ENCODE data around the gene AP4M1.
A peak's percentile ranks its signal among the peaks of the same experiment; 100 is the strongest.
"Not testable (repeated sequence)": the region's sequence is repeated elsewhere in the genome, so short reads cannot be mapped to it uniquely, and the experiment has no call there.

The AP4M1 gene

DNA sequence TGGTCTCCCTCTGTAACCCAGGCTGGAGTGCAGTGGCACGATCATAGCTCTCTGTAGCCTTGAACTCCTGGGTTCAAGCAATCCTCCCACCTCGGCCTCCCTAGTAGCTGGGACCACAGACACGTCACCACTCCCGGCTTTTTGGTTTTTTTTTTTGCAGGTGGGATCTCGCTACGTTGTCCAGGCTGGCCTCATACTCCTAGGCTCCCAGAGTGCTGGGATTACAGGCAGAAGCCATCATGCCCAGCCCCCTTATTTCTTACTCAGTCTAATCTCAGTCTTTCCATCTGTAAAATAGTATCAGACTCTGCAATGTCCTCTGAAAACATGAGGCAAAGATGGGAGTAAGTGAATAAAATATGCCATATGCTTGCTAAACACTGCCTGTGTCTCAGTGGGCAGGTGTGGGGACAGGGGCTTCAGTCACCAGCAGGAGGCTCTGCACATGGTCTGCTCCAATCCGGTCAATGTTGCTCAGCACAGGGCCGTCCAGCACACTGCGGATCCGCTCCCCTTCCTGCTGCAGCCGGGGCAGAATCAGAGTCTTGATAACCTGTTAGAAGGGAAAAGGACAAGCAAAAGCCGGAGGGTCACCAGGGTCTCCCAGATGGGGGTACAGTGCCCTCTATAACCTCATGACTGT lies 8.2 kb downstream of the AP4M1 start:
- DNase-seq = no peak

DNA sequence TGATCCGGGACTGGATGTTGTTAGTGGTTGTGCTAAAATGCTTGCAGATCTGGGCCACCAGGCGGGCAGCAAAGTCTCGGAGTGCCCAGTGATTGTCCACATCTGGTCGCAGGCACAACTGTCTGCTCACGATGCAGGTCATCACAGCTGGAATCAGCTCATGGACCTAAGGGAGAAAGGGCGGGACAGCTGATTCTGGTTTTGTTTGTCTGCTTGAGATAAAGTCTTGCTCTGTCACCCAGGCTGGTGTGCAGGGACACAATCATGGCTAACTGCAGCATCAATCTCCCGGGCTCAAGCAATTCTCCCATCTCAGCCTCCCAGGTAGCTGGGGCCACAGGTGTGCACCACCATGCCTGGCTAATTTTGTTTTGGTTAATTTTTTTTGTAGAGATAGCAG lies 9.7 kb downstream of the AP4M1 start:
- no peak for DNase-seq

DNA sequence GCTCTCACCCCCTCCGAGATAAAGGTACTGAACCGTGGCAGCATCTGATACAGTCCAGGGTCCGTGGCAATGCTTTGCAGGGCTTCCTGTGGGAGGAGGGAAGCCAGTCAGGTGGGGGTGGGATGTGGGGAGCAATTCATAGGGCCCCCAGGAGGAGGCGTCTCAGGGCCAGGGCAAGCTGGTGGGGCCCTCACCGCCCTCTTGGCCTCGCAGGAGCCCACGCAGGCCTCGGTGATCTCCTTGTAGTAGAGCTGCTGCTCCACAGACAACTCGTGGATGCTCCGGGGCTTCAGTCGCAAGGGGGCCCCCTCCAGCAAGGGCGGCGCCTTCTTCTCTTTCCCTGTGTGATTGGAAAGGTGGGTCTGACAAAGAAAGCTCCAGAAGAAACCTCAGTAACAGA lies 10.5 kb downstream of the AP4M1 start:
- no peak for DNase-seq

DNA sequence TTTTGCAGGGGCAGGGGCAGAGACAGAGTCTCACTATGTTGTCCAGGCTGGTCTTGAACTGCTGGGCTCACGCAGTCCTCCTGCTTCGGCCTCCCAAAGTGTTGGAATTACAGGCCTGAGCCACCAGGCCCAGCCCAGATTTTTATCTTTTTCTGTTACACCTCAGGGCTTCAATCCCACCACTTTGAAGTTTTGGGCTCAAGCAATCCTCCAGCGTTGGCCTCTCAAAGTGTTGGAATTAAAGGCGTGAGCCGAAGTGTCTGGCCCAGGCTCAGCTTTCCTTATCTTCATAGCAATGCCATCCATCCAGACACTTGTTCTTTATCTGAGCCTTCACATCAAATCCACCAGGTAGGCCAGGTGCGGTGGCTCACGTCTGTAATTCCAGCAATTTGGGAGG lies 13.6 kb downstream of the AP4M1 start:
- DNase-seq = no peak

DNA sequence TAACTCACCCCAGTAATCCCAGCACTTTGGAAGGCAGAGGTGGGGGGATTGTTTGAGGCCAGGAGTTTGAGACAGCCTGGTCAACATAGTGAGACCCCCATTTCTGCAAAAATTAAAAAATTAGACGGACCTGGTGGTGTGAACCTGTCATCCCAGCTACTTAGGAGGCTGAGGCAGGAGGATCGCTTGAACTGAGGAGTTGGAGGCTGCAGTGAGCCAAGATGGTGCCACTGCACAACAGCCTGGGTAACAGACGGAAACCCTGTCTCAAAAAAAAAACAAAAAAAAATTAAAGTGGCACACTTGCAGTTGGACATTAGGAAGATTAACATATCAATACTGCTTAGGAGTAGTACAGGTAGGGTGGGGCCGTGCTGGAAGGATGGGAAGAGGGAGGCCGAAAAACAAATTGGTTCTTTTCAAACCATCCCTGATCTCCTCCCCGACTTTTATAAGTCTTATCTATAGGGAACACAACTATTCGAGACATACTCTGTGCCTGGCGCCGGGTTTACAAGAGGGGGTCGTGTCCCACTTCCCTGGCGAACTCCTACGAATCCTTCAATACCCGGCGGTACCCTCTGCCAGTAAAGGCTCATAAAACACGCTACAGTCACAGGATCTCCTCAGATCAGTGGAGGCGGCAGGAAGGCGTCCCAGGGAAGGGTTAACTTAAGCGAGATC lies 17.1 kb downstream of the AP4M1 start:
- DNase-seq = peak; percentile 68

DNA sequence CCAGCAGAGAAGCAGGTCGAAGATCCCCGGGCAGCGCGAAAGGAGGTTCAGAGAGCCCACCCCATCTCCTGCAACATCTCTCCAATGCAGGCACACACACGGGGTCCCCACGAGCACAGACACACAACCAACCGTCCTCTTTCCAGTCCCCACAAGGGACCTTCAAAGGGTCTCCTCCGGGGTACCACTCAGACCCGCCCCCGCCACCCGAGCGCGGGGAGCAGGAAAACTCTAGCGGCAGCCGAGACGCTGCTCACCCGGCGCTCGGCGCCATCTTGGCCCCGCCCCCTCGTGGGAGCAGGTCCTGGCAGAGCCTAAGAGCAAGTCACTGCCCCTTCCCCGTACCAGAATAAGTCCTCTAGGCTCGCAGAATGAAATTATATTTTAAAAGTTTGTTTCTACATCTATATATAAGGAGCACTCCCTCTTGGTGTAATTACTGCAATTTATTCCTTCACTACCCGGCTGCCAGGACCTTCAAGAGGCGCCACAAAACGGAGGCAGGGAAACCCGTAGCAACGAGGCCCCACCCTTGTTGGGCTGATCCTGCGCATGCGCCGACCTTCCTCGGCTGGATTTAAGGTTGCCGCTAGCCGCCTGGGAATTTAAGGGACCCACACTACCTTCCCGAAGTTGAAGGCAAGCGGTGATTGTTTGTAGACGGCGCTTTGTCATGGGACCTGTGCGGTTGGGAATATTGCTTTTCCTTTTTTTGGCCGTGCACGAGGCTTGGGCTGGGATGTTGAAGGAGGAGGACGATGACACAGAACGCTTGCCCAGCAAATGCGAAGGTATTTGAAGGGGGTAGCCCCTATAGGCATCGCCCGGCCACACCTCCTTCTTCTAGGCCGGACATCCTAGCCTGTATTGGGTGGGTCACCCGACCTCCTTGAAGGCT lies 17.9 kb downstream of the AP4M1 start, which contains the start of the genes CNPY4 and TAF6:
CNPY4 (plus strand) TSS at position 563 of the 898 bp plus-strand sequence; CDS start at position 674, 111 bp downstream.
TAF6 (minus strand) TSS at position 287 of the 898 bp plus-strand sequence. CDS start 5,149 bp downstream, outside the sequence.
- DNase-seq = peak; percentile 97

DNA sequence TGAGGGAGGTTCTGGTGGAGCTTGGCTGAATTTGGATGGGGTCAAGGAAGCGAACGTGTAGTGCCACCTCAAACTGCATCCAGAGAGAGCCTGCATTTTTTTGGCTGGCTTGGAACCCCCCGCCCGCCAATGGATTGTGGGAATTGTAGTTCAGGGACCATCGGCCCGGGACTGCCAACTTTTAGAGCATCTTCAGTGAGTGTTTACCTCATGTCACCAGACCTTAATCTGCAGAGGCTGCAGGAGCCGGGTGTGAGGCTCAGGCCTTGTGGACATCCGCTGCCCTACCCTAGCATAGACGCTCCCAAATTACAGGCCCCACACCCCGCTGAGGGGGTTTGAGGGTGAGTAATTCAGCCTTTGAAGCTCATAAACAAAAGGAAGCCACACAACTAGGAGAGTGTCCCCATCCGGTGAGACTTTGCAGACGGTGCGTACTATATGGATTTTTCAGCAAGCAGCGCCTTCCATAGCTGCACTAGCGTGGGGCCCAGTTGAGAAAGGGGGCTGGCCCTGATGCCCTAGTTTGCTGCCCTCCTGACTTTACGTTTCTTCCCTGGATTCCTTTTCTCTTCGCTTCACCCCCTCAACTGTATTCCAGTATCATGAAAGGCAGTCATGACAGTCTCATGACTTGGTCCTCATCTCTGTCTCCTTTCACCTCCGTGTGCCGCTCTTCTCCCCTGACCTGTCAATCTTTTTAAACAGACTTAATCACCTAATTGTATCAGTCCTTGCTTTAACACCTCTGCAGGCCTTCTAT lies 18.7 kb downstream of the AP4M1 start:
- peak; percentile 65 for DNase-seq

DNA sequence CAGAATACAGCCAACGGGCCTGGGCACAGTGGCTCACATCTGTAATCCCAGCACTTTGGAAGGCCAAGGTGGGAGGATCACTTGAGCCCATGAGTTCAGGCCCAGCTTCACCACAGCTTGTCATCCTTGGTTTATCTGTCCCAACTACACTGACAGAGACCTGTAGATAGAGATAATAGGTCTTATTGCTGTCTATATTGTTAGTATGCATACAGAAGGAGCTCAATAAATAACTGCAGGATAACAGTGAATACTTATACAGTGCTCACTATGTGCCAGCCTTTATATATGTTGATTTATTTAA lies 19.2 kb downstream of the AP4M1 start:
- no peak for DNase-seq

DNA sequence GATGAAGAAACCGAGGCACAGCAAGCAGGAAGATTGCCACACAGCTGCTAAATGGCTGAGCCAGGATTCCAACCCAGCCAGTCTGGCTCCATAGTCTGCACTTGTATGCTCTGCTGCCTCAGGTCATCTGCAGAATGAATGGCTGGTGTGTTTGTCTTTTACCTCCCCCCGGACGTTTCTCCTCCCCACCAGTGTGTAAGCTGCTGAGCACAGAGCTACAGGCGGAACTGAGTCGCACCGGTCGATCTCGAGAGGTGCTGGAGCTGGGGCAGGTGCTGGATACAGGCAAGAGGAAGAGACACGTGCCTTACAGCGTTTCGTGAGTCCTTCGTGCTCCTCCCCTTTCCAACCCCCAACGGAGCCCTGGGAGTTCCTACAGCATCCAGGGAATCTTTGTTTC lies 20.6 kb downstream of the AP4M1 start:
- DNase-seq = peak; percentile 72

DNA sequence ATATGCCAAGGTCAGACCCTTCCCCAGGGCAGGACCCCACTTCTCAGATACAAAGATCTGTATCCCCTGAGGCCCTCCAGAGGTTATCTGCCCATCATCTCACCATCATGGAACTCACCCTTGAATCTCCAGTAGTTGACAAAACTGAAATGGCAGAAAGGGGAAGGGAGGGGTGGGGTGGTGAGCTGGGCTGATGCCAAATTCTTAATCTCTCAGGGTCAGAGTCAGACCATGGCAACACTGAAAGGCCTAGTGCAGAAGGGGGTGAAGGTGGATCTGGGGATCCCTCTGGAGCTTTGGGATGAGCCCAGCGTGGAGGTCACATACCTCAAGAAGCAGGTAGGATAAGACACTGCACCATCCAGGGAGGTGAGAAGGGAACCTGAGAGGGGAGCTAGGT lies 21.1 kb downstream of the AP4M1 start:
- no peak for DNase-seq

DNA sequence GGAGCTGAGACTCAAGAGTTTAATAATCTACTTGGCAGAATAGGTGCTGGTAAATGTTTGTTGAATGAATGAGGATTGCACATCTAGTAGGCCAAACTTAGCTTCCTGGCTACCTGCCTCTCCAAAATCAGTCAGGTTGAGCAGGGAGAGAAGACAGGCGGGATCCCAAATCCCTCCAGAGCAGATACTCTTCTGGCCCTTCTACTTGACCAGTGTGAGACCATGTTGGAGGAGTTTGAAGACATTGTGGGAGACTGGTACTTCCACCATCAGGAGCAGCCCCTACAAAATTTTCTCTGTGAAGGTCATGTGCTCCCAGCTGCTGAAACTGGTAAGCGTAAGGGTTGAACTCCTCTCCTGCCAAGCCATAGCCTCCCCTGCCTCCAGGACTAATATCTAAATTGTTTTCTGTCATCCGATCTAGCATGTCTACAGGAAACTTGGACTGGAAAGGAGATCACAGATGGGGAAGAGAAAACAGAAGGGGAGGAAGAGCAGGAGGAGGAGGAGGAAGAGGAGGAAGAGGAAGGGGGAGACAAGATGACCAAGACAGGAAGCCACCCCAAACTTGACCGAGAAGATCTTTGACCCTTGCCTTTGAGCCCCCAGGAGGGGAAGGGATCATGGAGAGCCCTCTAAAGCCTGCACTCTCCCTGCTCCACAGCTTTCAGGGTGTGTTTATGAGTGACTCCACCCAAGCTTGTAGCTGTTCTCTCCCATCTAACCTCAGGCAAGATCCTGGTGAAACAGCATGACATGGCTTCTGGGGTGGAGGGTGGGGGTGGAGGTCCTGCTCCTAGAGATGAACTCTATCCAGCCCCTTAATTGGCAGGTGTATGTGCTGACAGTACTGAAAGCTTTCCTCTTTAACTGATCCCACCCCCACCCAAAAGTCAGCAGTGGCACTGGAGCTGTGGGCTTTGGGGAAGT lies 23.1 kb downstream of the AP4M1 start:
- DNase-seq = no peak

DNA sequence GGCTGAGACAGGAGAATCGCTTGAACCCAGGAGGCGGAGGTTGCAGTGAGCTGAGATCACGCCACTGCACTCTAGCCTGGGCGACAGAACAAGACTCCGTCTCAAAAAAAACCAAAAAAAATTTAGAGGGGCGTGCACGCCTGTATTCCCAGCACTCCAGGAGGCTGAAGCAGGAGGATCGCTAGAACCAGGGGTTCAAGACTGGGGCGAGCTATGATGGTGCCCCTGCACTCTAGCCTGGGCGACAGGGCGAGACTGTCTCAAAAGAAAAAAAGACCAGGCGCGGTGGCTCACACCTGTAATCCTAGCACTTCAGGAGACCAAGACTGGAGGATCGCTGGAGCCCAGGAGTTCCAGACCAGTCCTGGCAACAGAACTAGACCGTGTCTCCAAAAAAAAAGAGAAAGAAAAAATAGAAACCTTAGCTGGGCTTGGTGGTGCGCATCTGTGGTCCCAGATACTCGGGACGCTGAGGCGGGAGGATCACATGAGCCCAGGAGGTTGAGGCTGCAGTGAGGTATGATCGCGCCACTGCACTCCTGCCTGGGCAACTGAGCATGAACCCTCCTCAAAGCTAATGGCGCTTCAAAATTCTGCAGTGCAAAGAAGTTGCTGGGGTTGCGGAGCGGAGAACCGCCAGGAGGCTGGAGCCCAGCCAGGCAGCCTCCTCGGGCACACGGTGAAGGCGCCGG lies 24.9 kb downstream of the AP4M1 start:
- DNase-seq = no peak

DNA sequence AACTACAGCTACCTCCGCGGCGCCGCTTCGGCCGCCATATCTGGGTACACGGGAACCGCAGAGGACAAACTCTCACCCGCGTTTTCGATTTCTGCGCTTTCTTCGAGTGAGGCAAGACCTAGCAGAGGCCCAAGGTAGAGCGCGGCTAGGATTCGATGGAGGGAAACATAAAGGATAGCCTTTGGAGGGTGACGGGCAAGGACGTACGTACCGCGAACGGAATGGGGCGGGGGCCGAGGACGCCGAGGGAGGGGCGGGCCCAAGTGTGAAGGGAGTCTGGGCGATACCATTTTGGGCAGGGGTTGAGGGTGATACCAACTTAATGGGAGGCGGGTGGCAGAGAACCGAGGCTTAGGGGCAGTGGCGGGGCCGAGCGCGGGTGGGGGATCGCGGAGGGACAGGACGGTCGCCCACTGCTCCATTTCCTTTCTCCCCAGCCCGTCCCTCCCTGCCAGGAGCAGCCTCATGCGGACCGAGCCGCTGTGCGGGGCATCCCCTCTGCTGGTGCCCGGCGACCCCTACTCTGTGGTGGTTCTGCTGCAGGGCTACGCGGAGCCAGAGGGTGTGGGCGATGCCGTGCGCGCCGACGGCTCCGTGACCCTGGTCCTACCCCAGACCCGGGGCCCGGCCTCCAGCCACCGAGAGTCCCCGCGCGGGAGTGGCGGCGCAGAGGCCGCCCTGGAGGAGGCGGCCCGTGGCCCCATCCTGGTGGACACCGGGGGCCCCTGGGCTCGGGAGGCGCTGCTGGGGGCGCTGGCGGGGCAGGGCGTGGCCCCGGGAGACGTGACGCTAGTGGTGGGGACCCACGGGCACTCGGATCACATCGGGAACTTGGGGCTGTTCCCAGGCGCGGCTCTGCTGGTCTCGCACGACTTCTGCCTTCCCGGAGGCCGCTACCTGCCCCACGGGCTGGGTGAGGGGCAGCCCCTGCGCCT lies 25.8 kb downstream of the AP4M1 start, which contains the start of gene MBLAC1:
MBLAC1 (plus strand) TSS at position 37 of the 935 bp plus-strand sequence; CDS start at position 466, 429 bp downstream.
- DNase-seq = peak; percentile 87

DNA sequence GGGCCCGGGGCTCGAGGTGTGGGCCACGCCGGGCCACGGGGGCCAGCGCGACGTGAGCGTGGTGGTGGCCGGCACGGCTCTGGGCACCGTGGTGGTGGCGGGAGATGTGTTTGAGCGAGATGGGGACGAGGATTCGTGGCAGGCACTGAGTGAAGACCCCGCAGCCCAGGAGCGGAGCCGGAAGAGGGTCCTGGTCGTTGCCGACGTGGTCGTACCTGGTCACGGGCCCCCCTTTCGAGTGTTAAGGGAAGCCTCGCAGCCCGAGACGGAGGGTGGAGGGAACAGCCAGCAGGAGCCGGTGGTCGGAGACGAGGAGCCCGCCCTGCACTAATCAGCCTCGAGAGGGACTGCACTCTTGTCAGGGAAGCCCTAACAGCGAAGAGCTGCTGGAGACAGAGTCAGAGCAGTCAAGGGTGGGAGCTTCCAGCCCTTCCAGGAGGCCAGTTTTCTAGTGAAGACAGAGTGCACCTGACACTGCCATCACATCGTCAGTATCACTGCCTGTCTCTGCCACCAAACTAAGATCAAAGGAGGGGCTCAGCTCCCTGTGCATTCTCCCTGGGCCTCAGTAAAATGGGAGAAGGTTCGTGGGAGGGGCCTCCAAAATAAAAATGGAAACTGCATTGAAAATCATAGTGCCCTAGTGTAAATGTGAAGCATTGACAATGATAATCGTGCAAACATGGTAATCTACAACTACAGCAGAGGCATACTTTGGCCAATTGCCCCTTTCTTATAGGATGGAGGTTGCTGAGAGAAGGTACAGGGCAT lies 26.6 kb downstream of the AP4M1 start:
- no peak for DNase-seq

DNA sequence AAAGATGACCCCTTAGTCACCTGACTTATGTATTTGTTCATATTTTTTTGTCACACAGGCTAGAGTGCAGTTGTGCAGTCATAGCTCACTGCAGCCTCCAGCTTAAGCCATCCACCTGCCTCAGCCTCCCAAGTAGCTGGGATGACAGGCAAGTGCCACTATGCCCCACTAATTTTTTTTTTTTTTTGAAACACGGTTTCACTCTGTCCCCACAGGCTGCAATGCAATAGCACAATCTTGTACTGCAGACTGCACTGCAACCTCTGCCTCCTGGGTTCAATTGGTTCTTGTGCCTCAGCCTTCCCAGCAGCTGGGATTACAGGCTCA lies 27.2 kb downstream of the AP4M1 start:
- DNase-seq = no peak

DNA sequence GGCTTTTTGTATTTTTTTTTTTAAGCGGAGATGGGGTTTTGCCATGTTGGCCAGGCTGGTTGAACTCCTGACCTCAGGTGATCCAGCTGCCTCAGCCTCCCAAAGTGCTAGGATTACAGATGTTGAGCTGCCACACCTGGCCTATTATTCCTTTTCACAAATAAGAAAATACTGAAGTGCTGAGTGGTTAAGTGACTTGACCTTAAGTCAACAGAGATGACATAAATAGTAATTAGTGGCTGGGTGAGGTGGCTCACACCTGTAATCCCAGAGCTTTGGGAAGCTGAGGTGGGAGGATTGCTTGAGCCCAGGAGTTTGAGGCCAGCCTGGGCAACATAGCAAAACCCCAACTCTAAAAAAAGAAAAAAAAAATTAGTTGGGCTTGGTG lies 28.8 kb downstream of the AP4M1 start:
- DNase-seq = not testable (repeated sequence)

DNA sequence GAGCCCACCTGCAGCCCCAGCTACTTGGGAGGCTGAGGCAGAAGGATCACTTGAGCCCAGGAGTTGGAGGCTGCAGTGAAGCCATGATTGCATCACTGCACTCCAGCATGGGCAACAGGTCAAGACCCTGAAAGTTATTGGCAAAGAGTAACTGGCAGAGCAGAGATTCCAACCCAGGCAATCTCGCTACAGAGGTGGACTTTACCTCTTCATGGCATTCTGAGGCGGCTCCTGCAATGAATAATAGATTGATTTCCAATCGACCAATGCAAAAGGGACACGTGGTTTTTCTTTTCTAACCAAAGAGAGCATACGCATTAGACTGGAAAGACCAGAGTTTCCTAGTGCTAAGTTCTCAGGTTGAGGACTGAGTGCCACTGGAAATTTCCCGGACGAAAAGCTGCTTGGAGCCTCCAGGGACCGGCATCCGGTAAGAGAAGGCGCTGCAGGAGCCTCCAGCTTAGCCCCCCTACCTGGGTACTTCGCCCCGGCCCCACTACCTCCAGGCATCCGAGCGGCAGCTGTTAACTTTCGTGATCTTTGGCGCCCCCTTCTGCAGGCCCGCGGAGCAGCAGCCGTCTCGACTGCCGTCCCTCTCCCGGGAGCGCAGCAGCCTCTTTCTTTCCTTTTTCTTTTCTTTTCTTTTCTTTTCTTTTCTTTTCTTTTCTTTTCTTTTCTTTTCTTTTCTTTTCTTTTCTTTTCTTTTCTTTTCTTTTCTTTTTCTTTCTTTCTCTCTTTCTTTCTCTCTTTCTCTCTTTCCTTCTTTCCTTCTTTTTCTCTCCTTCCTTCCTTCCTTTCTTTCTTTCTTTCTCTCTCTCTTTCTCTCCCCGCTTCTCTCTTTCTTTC lies 29.4 kb downstream of the AP4M1 start:
- DNase-seq = peak; percentile 66

DNA sequence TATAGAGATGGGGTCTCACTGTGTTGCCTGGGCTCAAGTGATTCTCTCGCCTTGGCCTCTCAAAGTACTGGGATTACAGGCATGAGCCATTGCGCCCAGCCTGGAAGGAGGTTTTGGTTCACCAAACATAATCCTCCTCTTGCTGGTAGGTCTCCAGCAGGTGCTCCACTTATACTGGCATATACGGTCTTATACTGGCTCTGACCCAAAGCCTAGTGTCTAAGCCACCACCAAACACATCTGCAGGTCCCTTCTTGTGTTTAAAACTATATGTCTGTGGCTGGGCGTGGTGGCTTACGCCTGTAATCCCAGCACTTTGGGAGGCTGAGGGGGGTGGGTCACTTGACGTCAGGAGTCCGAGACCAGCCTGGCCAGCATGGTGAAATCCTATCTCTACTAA lies 30.7 kb downstream of the AP4M1 start:
- DNase-seq = no peak

Measured in NCI-H526 treated with DMSO at 0.1 percent for 48 hours (cell line).